ENCODE data around the gene ERO1A.

The ERO1A gene

GRCh38 chr14:52690983-52691760 lies 4.2 kb downstream of the ERO1A start:
- no peak for TF ChIP-seq CTCF (conservative IDR thresholded peaks at IDR 0.05; ENCODE audit: control insufficient read depth, insufficient read depth, low read depth, low read length)
- no peak overlapping the region for H3K4me3 ChIP-seq (ENCODE audit: control insufficient read depth, low read depth, low read length)
- DNase-seq (ENCODE audit: low read depth), result no peak

DNA sequence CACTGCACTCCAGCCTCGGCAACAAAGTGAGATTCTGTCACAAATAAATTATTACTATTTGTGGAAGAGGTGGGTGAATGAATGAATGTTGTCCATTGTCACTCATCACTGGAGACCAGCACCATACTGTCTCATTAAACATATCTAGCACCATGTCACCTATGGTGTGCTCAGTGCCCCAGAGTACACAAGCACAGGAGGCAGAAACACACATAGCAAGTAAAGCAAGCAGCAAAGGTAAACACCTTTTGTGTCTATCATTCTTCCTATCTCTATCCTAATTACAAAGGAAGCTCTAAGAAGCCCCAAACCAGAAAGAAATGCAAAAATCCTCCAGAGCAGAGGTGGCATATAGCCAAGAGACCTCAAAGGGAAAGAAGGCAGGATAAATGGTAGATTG lies 9.2 kb downstream of the ERO1A start:
- H3K4me3 ChIP-seq (ENCODE audit: control insufficient read depth, low read depth, low read length), result no peak overlapping the region
- no peak for TF ChIP-seq CTCF (conservative IDR thresholded peaks at IDR 0.05; ENCODE audit: control insufficient read depth, insufficient read depth, low read depth, low read length)
- no peak for DNase-seq (ENCODE audit: low read depth)

GRCh38 chr14:52683985-52684520 lies 11.3 kb downstream of the ERO1A start:
- no peak for DNase-seq (ENCODE audit: low read depth)
- no peak for TF ChIP-seq CTCF (conservative IDR thresholded peaks at IDR 0.05; ENCODE audit: control insufficient read depth, insufficient read depth, low read depth, low read length)
- H3K4me3 ChIP-seq (ENCODE audit: control insufficient read depth, low read depth, low read length), result no peak overlapping the region

DNA sequence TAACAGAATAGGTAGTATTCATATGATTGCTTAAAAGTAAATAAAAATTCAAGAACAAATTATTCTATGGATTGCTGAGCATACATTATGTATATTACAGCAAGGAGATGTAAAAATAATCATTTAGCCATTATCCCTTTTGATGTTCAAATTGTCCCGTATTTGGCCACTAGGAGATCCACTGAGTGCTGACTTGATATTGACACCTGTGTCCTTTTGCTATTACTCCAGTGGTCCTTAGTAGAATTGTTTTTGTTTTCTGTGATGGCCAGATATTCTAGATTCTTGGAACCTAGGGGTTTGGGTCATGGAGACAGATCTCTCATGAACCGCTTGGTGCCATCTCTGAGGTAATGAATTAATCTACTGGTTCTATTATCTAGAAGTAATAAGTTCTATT lies 16.8 kb downstream of the ERO1A start:
- no peak overlapping the region for H3K4me3 ChIP-seq (ENCODE audit: control insufficient read depth, low read depth, low read length)
- TF ChIP-seq CTCF (conservative IDR thresholded peaks at IDR 0.05; ENCODE audit: control insufficient read depth, insufficient read depth, low read depth, low read length), result peak; percentile 38
- DNase-seq (ENCODE audit: low read depth), result peak; percentile 8

- H3K4me3 ChIP-seq (ENCODE audit: control insufficient read depth, low read depth, low read length), result no peak overlapping the region
- TF ChIP-seq CTCF (conservative IDR thresholded peaks at IDR 0.05; ENCODE audit: control insufficient read depth, insufficient read depth, low read depth, low read length), result no peak
- DNase-seq (ENCODE audit: low read depth), result no peak
These were observed 31.5 kb downstream of the ERO1A start for GRCh38 chr14:52663850-52664249.

DNA sequence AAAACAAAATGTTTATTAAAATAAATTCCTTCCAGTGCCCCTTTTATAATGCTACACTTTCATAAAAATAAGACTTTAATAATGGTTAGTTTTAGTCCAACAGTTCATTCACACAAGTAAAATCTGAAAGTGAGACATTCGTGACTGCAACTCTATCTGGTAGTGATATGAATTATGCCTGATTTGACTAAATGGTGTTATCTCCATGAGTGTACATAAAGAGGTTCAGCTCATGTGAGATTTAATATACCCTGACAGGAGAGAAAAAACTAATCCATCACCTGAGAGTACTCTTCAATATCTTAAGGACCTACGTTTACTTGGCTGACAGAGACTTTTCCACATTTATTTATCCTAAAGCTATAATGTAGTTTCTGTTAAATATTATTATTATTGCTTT lies 34.0 kb downstream of the ERO1A start:
- no peak for DNase-seq (ENCODE audit: low read depth)
- TF ChIP-seq CTCF (conservative IDR thresholded peaks at IDR 0.05; ENCODE audit: control insufficient read depth, insufficient read depth, low read depth, low read length), result no peak
- H3K4me3 ChIP-seq (ENCODE audit: control insufficient read depth, low read depth, low read length), result no peak overlapping the region
